HEK293 (cell line): ENCODE data around the gene KHDRBS2.

Experiments
- CTCF ChIA-PET: fragments of 350-600 bp; formaldehyde crosslinking; extraction: SDS; loops from one replicate; lab custom pipeline; 2021; ENCODE audit warnings: antibody characterized with exemption; lab: Yijun Ruan, JAX
- POLR2A ChIA-PET: fragments of 300-600 bp; formaldehyde crosslinking; extraction: SDS; loops from one replicate; lab custom pipeline; 2020; ENCODE audit warnings: antibody characterized with exemption, inconsistent platforms; lab: Yijun Ruan, JAX
- H3K27ac ChIP-seq: fragments of 200-500 bp; sonication (Bioruptor generic); 2 replicates; pipeline ENCODE4 v1.5.1; 2014; ENCODE audit warnings: low read depth, low read length, control low read depth, inconsistent platforms; ENCODE audit errors: extremely low read depth
- H3K36me3 ChIP-seq, 2 experiments: fragments of 200-500 bp in 1 of 2; sonication (Bioruptor generic) in 1 of 2; 1 replicate in 1 of 2; 2 replicates in 1 of 2; pipeline ENCODE4 v1.5.1; 2014 to 2017; ENCODE audit warnings: inconsistent platforms in 2 of 2, low read length in 2 of 2; ENCODE audit not compliant: control insufficient read depth in 2 of 2, insufficient read depth in 1 of 2
- H3K4me1 ChIP-seq: fragments of 200-500 bp; sonication (Bioruptor generic); 2 replicates; pipeline ENCODE4 v1.5.1; 2014; ENCODE audit warnings: mild to moderate bottlenecking, low read length, inconsistent platforms; ENCODE audit not compliant: control insufficient read depth, insufficient read depth
- H3K4me3 ChIP-seq: 2 replicates; pipeline ENCODE4 v1.5.1; 2011; ENCODE audit warnings: low read depth, mild to moderate bottlenecking, control low read depth, low read length, moderate library complexity
- H3K9me3 ChIP-seq: fragments of 200-500 bp; sonication (Bioruptor generic); 2 replicates; pipeline ENCODE4 v1.5.1; 2014; ENCODE audit warnings: low read depth, low read length, inconsistent platforms; ENCODE audit not compliant: control insufficient read depth, insufficient read depth
- ELK4 ChIP-seq: IDR thresholded peaks from 2 replicates; pipeline ENCODE4 v1.6.1; 2011; ENCODE audit warnings: mild to moderate bottlenecking, low read depth, low read length, borderline replicate concordance
- KLF10 ChIP-seq: fragments of 450-650 bp; IDR thresholded peaks from 2 replicates; pipeline ENCODE4 v1.5.1; 2018; ENCODE audit warnings: missing biosample characterization, mild to moderate bottlenecking, missing genetic modification characterization
- PATZ1 ChIP-seq: fragments of 450-650 bp; formaldehyde crosslinking; IDR thresholded peaks from 2 replicates; pipeline ENCODE4 v1.5.1; 2016; ENCODE audit warnings: missing biosample characterization, missing genetic modification characterization
- REPIN1 ChIP-seq: fragments of 450-650 bp; formaldehyde crosslinking; IDR thresholded peaks from 2 replicates; pipeline ENCODE4 v1.5.1; 2017; ENCODE audit warnings: missing biosample characterization, missing genetic modification characterization, low read depth
- SP7 ChIP-seq: fragments of 450-650 bp; formaldehyde crosslinking; IDR thresholded peaks from 2 replicates; pipeline ENCODE4 v1.5.1; 2016; ENCODE audit warnings: missing biosample characterization, missing genetic modification characterization
- ZBTB21 ChIP-seq: fragments of 450-650 bp; formaldehyde crosslinking; IDR thresholded peaks from 2 replicates; pipeline ENCODE4 v1.5.1; 2017; ENCODE audit warnings: missing biosample characterization, missing genetic modification characterization
- ZFP37 ChIP-seq: fragments of 450-650 bp; formaldehyde crosslinking; IDR thresholded peaks from 2 replicates; pipeline ENCODE4 v1.5.1; 2016; ENCODE audit warnings: missing biosample characterization, missing genetic modification characterization
- ZNF133 ChIP-seq: fragments of 450-650 bp; formaldehyde crosslinking; IDR thresholded peaks from 2 replicates; pipeline ENCODE4 v1.5.1; 2016; ENCODE audit warnings: missing biosample characterization, missing genetic modification characterization
- ZNF140 ChIP-seq: fragments of 450-650 bp; formaldehyde crosslinking; IDR thresholded peaks from 2 replicates; pipeline ENCODE4 v1.5.1; 2016; ENCODE audit warnings: missing biosample characterization, missing genetic modification characterization
- ZNF155 ChIP-seq: fragments of 450-650 bp; formaldehyde crosslinking; IDR thresholded peaks from 2 replicates; pipeline ENCODE4 v1.5.1; 2016; ENCODE audit warnings: missing biosample characterization, missing genetic modification characterization
- ZNF19 ChIP-seq: fragments of 450-650 bp; formaldehyde crosslinking; IDR thresholded peaks from 2 replicates; pipeline ENCODE4; 2016; ENCODE audit warnings: missing biosample characterization, missing genetic modification characterization, low read depth
- ZNF2 ChIP-seq: fragments of 450-650 bp; formaldehyde crosslinking; IDR thresholded peaks from 2 replicates; pipeline ENCODE4 v1.5.1; 2016; ENCODE audit warnings: missing biosample characterization, missing genetic modification characterization
- ZNF239 ChIP-seq: fragments of 450-650 bp; formaldehyde crosslinking; IDR thresholded peaks from 2 replicates; pipeline ENCODE4 v1.5.1; 2016; ENCODE audit warnings: missing biosample characterization, missing genetic modification characterization
- ZNF292 ChIP-seq: fragments of 450-650 bp; formaldehyde crosslinking; IDR thresholded peaks from 2 replicates; pipeline ENCODE4 v1.5.1; 2016; ENCODE audit warnings: low read depth, missing biosample characterization, missing genetic modification characterization, borderline replicate concordance
- ZNF366 ChIP-seq: fragments of 450-650 bp; formaldehyde crosslinking; conservative IDR thresholded peaks from 2 replicates; pipeline ENCODE4 v1.5.1; 2016; ENCODE audit warnings: missing biosample characterization, missing genetic modification characterization
- ZNF394 ChIP-seq: fragments of 450-650 bp; formaldehyde crosslinking; IDR thresholded peaks from 2 replicates; pipeline ENCODE4 v1.5.1; 2016; ENCODE audit warnings: missing biosample characterization, missing genetic modification characterization, mild to moderate bottlenecking, moderate library complexity, borderline replicate concordance
- ZNF488 ChIP-seq: fragments of 450-650 bp; formaldehyde crosslinking; IDR thresholded peaks from 2 replicates; pipeline ENCODE4 v1.5.1; 2016; ENCODE audit warnings: missing biosample characterization, missing genetic modification characterization
- ZNF521 ChIP-seq: fragments of 450-650 bp; formaldehyde crosslinking; IDR thresholded peaks from 2 replicates; pipeline ENCODE4 v1.5.1; 2017; ENCODE audit warnings: missing biosample characterization, mild to moderate bottlenecking, missing genetic modification characterization
- ZNF548 ChIP-seq: fragments of 450-650 bp; formaldehyde crosslinking; IDR thresholded peaks from 2 replicates; pipeline ENCODE4 v1.5.1; 2016; ENCODE audit warnings: missing biosample characterization, missing genetic modification characterization
- ZNF571 ChIP-seq: fragments of 450-650 bp; formaldehyde crosslinking; IDR thresholded peaks from 2 replicates; pipeline ENCODE4 v1.5.0; 2017; ENCODE audit warnings: missing biosample characterization, missing genetic modification characterization
- ZNF624 ChIP-seq: fragments of 450-650 bp; formaldehyde crosslinking; IDR thresholded peaks from 2 replicates; pipeline ENCODE4 v1.5.1; 2017; ENCODE audit warnings: missing biosample characterization, missing genetic modification characterization
- ZNF654 ChIP-seq: fragments of 450-650 bp; formaldehyde crosslinking; IDR thresholded peaks from 2 replicates; pipeline ENCODE4 v1.5.1; 2016; ENCODE audit warnings: low read depth, missing biosample characterization, missing genetic modification characterization
- ZNF777 ChIP-seq: fragments of 450-650 bp; formaldehyde crosslinking; IDR thresholded peaks from 2 replicates; pipeline ENCODE4 v1.5.1; 2017; ENCODE audit warnings: missing biosample characterization, missing genetic modification characterization, borderline replicate concordance
- ZNF830 ChIP-seq: fragments of 450-650 bp; IDR thresholded peaks from 2 replicates; pipeline ENCODE4 v1.5.0; 2018; ENCODE audit warnings: missing biosample characterization, missing genetic modification characterization, low read depth, mild to moderate bottlenecking, moderate library complexity
- ZNF843 ChIP-seq: fragments of 450-650 bp; formaldehyde crosslinking; IDR thresholded peaks from 2 replicates; pipeline ENCODE4 v1.5.1; 2016; ENCODE audit warnings: missing biosample characterization, missing genetic modification characterization
- ZSCAN23 ChIP-seq: fragments of 450-650 bp; formaldehyde crosslinking; IDR thresholded peaks from 2 replicates; pipeline ENCODE4 v1.5.1; 2016; ENCODE audit warnings: missing biosample characterization, missing genetic modification characterization
- TF ChIP-seq, protein P1 (sequence below): fragments of 450-650 bp; formaldehyde crosslinking; IDR thresholded peaks from 2 replicates; pipeline ENCODE4 v1.5.1; 2016; ENCODE audit warnings: missing biosample characterization, missing genetic modification characterization
- TF ChIP-seq, protein P2 (sequence below): fragments of 450-650 bp; formaldehyde crosslinking; IDR thresholded peaks from 2 replicates; pipeline ENCODE4 v1.5.1; 2016; ENCODE audit warnings: missing biosample characterization, missing genetic modification characterization

KHDRBS2 gene

DNA sequence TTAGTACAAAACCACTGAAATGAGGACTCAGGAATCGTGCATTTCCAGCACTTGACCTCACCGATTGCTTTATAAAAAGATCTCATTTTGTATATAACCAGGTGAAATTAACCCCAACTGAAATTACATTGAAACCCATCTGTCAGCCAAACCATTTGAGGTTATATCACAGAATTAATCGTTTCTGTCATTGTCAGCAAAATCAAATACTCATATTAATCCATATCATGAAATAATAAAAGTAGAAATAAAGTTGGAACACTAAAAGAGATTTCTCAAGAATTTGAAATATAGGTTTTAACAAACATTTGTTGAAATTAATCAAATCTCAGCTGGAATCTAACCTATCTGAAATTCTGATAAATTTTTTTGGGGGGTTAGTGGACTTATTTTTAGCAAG, 23.7 kb downstream of the KHDRBS2 start (continued):
- TF ChIP-seq ZNF488 (tag by site-specific recombination) (no peak), ZNF548 (tag by site-specific recombination) (no peak), ZNF292 (tag by site-specific recombination) (no peak), REPIN1 (tag by site-specific recombination) (no peak), ZNF521 (no peak), ZFP37 (tag by site-specific recombination) (no peak), ELK4 (no peak), ZBTB21 (tag by site-specific recombination) (no peak), ZNF654 (tag by site-specific recombination) (no peak), ZNF571 (tag by site-specific recombination) (no peak)
- TF ChIP-seq, all 188 proteins: peak for 0

- Histone ChIP-seq H3K9me3 (no peaks in the 10 kb centered on the region), H3K4me3 (no peak overlapping the region), H3K36me3 (no peaks in the 10 kb centered on the region), H3K4me1 (no peaks in the 10 kb centered on the region), H3K27ac (no peak overlapping the region)
- TF ChIP-seq ZNF366 (tag by site-specific recombination) = no peak
- TF ChIP-seq KLF10 (tag by site-specific recombination) = no peak
- no peak for TF ChIP-seq ZNF140
- TF ChIP-seq ZNF155 (tag by site-specific recombination) = no peak
- TF ChIP-seq ZNF830 (tag by site-specific recombination) = no peak
- TF ChIP-seq ZNF133 (tag by site-specific recombination) = no peak
- TF ChIP-seq ZNF624 (tag by site-specific recombination) = no peak
- TF ChIP-seq ZNF239 (tag by site-specific recombination) = no peak
- no peak for TF ChIP-seq ZNF2
- TF ChIP-seq, protein P1, sequence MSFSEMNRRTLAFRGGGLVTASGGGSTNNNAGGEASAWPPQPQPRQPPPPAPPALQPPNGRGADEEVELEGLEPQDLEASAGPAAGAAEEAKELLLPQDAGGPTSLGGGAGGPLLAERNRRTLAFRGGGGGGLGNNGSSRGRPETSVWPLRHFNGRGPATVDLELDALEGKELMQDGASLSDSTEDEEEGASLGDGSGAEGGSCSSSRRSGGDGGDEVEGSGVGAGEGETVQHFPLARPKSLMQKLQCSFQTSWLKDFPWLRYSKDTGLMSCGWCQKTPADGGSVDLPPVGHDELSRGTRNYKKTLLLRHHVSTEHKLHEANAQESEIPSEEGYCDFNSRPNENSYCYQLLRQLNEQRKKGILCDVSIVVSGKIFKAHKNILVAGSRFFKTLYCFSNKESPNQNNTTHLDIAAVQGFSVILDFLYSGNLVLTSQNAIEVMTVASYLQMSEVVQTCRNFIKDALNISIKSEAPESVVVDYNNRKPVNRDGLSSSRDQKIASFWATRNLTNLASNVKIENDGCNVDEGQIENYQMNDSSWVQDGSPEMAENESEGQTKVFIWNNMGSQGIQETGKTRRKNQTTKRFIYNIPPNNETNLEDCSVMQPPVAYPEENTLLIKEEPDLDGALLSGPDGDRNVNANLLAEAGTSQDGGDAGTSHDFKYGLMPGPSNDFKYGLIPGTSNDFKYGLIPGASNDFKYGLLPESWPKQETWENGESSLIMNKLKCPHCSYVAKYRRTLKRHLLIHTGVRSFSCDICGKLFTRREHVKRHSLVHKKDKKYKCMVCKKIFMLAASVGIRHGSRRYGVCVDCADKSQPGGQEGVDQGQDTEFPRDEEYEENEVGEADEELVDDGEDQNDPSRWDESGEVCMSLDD (tag by site-specific recombination) = no peak
- TF ChIP-seq ZNF548 (tag by site-specific recombination) = no peak
- POLR2A ChIA-PET = no interaction called here
- CTCF ChIA-PET = no interaction called here
Measured at GRCh38 chr6:62246087-62246486, 39.9 kb downstream of the KHDRBS2 start.

GRCh38 chr6:62236784-62237183, 49.2 kb downstream of the KHDRBS2 start:
- CTCF ChIA-PET = no interaction called here
- TF ChIP-seq ZNF394 (tag by site-specific recombination) = no peak
- TF ChIP-seq PATZ1 (tag by site-specific recombination) = no peak
- no peak for TF ChIP-seq ZNF19
- no peak for TF ChIP-seq ZSCAN23
- TF ChIP-seq, protein P2, sequence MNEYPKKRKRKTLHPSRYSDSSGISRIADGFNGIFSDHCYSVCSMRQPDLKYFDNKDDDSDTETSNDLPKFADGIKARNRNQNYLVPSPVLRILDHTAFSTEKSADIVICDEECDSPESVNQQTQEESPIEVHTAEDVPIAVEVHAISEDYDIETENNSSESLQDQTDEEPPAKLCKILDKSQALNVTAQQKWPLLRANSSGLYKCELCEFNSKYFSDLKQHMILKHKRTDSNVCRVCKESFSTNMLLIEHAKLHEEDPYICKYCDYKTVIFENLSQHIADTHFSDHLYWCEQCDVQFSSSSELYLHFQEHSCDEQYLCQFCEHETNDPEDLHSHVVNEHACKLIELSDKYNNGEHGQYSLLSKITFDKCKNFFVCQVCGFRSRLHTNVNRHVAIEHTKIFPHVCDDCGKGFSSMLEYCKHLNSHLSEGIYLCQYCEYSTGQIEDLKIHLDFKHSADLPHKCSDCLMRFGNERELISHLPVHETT = no peak
- no peak for TF ChIP-seq ZNF777 (tag by site-specific recombination)
- TF ChIP-seq SP7 = no peak
- no peak for TF ChIP-seq ZNF843 (tag by site-specific recombination)

More at GRCh38 chr6:62236784-62237183, 49.2 kb downstream of the KHDRBS2 start:
- Histone ChIP-seq H3K9me3 (no peaks in the 10 kb centered on the region), H3K36me3 (no peaks in the 10 kb centered on the region), H3K4me3 (no peak overlapping the region), H3K4me1 (no peaks in the 10 kb centered on the region), H3K27ac (no peak overlapping the region)
- POLR2A ChIA-PET = no interaction called here
